Loucy (cell line): ENCODE data around the gene NMRAL1.

Source experiments
- CTCF ChIP-seq: fragments of 200-600 bp; sonication (generic); conservative IDR thresholded peaks from 2 replicates; pipeline ENCODE4 v1.5.1; 2014; ENCODE audit warnings: mild to moderate bottlenecking, antibody characterized with exemption, low read length
- EZH2phosphoT487 ChIP-seq: fragments of 200-600 bp; IDR thresholded peaks from 2 replicates; pipeline ENCODE4 v1.6.1; 2018; ENCODE audit warnings: antibody characterized with exemption, mild to moderate bottlenecking, moderate library complexity, borderline replicate concordance

- TF ChIP-seq CTCF (no peak), EZH2phosphoT487 (no peak)
Observed at GRCh38 chr16:4455951-4456350, 18.5 kb downstream of the NMRAL1 start.
